GM21619 (cell line): ENCODE measurements around the gene URB1.

Source experiments
- ATAC-seq: cut with Tn5 transposase; IDR thresholded peaks from one replicate; pipeline ENCODE4 v1.9.1; 2021; ENCODE audit not compliant: unreplicated experiment

Gene URB1

GRCh38 chr21:32348604-32349332 is 44.0 kb downstream of the URB1 start:
- no peak for ATAC-seq

GRCh38 chr21:32347977-32348376 is 44.8 kb downstream of the URB1 start:
- no peak for ATAC-seq

GRCh38 chr21:32347351-32347750 is 45.5 kb downstream of the URB1 start:
- no peak for ATAC-seq

GRCh38 chr21:32346951-32347350 is 45.9 kb downstream of the URB1 start:
- no peak for ATAC-seq

- ATAC-seq = no peak
Observed at GRCh38 chr21:32340863-32341848, 51.7 kb downstream of the URB1 start.

- ATAC-seq = no peak
Observed at GRCh38 chr21:32338209-32338921, 54.4 kb downstream of the URB1 start.

- ATAC-seq = no peak
Observed at GRCh38 chr21:32337206-32337605, 55.6 kb downstream of the URB1 start.

GRCh38 chr21:32336711-32337110 is 56.1 kb downstream of the URB1 start:
- no peak for ATAC-seq

- ATAC-seq = no peak
Observed at GRCh38 chr21:32335601-32336575, 56.9 kb downstream of the URB1 start.

- no peak for ATAC-seq
Observed at GRCh38 chr21:32334980-32335531, 57.8 kb downstream of the URB1 start.

GRCh38 chr21:32333953-32334673 is 58.7 kb downstream of the URB1 start:
- no peak for ATAC-seq

GRCh38 chr21:32332463-32332951 is 60.3 kb downstream of the URB1 start:
- no peak for ATAC-seq

GRCh38 chr21:32331444-32332305 is 61.1 kb downstream of the URB1 start:
- ATAC-seq = no peak

- ATAC-seq = no peak
Observed at GRCh38 chr21:32330784-32331311, 62.0 kb downstream of the URB1 start.

- no peak for ATAC-seq
Observed at GRCh38 chr21:32329776-32330175, 63.0 kb downstream of the URB1 start.

- no peak for ATAC-seq
Observed at GRCh38 chr21:32329331-32329730, 63.5 kb downstream of the URB1 start.

GRCh38 chr21:32328595-32328994 is 64.2 kb downstream of the URB1 start:
- ATAC-seq = no peak

- no peak for ATAC-seq
Observed at GRCh38 chr21:32325706-32326105, 67.1 kb downstream of the URB1 start.
